PFSK-1 (cell line): ENCODE data around the gene IL1RL1.

ENCODE experiments used
- POLR2AphosphoS5 ChIP-seq: IDR thresholded peaks from 2 replicates; pipeline ENCODE4 v1.6.1; 2012; ENCODE audit warnings: low read depth, mild to moderate bottlenecking, control low read depth, low read length, moderate library complexity
- REST ChIP-seq, 2 experiments: IDR thresholded peaks; 2 replicates each; pipeline versions ENCODE4 v1.6.1 to v1.8.0; 2011 to 2012; ENCODE audit warnings: low read depth in 2 of 2, low read length in 2 of 2, control low read depth in 1 of 2, inconsistent platforms in 1 of 2, mild to moderate bottlenecking in 1 of 2, moderate library complexity in 1 of 2; ENCODE audit not compliant: insufficient read depth in 1 of 2
- SIN3A ChIP-seq: IDR thresholded peaks from 2 replicates; pipeline ENCODE4 v1.6.1; 2012; ENCODE audit warnings: mild to moderate bottlenecking, low read length, moderate library complexity, borderline replicate concordance; ENCODE audit not compliant: insufficient read depth
- TAF1 ChIP-seq: IDR thresholded peaks from 2 replicates; pipeline ENCODE4 v1.6.1; 2012; ENCODE audit warnings: low read length, control low read depth, borderline replicate concordance; ENCODE audit not compliant: insufficient read depth

- TF ChIP-seq TAF1 (no peak), POLR2AphosphoS5 (no peak), REST (IDR thresholded peaks at IDR 0.05; ENCODE audit: insufficient read depth in 1 of 2, low read depth in 2 of 2, low read length in 2 of 2) (no peak), SIN3A (no peak)
Measured at GRCh38 chr2:102346381-102347130, 35.2 kb downstream of the IL1RL1 start.
